T-helper 1 cell (primary cell): ENCODE measurements around the gene ABHD14A.

Source experiments
- DNase-seq, 5 donors: peaks; one replicate each; pipeline ENCODE4 v3.0.0-alpha.2; 2012 to 2020

ABHD14A gene

DNA sequence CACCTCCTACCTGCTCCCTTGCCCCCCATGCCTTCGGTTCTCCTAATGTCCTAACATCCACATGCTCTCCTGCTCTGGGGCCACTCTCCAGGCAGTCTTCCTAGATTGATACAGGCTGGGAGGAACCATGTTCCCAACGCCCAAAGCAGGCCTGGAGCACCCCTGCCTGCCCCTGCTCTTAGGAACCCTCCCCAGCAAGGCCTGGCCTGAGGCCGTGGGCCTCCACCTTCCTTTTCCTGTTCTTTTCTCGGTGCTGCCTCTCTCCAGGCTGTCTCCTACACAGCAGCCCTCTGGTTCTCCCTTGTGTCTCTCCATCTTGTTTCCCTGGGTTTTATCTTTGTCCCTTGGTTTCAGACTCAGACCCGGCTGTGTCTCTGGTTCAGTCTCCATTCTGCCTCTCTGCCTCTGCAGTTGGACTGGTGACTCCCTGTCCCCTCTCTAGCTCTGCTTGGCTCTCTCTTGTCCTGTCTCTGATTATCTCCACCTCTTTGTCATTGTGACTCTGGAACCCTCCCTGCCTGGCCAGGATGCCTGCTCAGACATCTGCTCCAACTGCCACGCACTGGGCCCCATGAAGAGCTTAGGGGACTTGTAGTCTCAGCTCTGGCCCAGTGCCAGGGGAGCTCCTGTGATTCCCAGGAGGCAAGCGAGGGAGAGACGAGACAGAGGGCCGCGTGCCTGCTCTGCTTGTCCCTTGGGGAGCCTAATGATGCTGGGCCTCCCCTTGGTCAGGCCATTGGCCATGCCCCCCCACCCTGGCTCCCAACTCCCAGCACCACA lies 46.8 kb downstream of the ABHD14A start:
- no peak for DNase-seq

DNA sequence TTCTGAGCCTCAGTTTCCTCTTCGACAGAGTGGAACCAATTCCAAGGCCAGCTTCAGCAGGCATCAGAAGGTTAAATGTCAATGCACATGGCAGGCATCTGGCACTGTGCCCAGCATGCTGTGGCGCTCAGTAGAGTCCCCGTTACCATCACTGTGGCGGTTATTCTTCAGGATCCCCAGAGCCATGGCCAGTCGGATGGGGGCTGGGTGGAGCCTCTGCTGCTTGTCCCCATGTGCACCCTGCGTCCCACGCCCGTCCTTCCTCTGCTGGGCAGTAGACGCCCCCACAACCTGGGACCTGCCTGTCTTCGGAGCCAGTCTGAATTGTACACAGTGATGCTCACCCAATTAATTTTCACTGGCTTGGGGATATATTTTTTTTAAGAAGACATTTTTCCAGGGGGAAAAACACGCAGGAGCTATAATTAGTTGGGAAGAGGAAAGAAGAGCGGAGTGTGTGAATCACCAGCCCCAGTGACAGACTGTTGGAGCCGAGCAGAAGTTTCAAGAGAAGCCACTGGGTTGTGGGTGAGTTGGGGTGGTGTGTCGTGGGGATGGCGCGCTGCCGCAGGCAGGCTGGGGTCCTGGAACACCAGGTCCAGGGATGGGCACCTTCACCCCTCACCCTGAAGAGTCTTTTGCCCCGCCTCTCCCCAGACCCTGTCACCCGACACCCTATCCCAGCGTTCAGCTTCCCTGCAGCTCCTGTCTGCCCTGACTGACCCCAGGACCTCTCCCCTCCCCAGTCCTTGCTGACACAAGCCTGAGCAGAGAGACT lies 47.6 kb downstream of the ABHD14A start:
- no peak for DNase-seq

DNA sequence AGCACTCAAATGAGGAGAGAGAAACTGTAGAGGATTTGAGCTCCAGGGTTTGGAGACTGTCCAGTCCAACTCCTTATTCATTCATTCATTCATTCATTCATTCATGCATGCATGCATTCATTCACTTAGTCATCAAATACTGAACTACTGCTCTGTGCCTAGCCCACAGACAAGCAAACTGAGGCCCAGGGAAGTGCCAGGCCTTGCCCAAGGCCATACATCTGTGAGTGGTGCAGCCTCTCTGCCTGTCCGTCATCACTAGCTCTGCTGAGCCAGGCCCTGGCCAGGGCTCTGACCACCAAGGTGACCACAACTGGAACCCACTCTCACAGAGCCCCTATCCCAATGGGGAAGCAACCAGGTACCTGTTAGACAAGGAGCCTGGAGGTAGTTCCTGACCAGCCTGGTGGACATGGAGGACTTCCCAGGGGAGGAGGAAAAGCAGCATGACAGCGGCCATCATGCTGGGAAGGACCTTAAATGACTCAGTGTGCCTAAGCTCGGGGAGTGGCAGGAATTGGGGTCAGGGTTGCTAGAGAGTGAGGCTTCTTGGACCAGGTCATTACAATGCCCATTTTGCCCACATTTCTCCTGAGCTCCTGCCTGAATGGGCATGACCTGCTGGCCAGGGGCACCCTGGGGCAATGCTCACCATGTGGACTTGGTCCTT lies 48.4 kb downstream of the ABHD14A start:
- DNase-seq: no peak

DNA sequence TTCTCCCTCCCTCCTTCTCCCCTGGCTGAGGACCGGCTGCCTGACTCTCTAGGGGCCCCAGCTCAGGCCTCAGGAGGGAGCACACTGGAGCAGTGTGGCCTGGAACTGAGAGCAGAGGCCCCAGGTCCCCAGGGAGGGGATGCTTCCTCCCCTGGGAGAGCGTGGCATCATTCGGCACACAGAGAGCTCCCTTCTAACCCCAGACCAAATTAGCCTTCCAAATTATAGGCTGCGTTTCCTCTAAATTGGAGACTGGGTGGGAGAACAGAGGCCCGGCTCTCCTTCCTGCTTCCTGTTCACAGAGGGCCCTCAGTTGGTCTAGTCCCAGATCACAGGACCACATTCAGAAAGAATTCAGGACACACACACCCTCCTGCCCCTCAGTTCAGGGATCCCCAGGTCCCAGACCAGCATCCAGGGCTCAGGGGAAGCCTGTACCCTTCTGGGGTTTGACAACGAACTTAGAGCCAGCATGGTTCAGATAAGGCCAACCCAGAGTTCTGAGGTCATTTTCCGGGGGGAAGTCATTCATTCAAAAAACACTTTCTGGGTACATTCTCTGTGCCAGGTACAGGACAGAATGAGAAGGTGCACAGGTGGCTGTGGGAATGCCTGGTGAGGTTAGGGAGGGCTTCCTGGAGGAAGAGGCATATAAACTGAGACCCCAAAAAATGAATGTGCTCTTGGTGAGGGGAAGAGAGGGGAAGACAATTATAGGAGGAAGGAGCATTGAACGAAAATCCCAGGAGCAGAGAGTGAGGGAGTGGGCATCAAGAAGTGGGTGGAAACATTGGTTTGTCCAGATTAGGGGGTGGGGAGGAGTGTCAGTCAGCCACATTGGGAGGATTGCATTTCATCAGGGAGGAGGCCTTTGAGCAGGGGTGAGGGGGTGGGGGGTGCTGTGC lies 49.2 kb downstream of the ABHD14A start:
- no peak for DNase-seq

DNA sequence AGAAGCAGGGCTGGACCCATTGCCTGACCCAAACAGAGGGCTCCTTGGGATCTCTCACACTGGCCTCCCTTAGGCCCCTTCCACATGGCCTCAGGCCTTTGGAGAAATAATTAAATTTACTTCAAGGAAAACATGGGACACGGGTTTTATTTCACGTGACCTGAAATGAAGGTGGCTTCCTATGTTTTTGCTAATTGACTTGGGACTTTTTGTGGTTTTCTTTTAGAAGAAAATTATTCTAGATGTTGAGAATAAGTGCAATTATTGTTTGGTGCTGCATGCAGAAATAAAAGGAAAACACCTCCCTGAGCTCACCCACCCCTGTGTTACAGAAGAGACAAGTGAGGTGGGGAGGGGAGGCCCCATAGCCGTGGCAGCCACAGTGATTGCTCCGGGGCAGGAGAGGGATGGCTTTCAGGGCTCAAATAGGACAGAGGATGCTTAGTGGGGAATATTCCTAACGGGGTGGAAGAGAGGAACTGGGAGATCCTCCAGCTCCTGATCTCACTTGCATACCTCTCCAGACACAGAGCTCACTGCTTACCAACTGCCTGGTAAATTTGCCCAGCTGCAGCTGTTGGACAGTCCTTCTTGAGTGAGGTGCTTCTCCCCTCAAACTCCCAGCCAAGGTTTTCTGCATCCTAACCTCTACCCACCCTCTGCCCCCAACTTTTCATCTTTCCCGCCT lies 50.0 kb downstream of the ABHD14A start:
- DNase-seq: no peak

DNA sequence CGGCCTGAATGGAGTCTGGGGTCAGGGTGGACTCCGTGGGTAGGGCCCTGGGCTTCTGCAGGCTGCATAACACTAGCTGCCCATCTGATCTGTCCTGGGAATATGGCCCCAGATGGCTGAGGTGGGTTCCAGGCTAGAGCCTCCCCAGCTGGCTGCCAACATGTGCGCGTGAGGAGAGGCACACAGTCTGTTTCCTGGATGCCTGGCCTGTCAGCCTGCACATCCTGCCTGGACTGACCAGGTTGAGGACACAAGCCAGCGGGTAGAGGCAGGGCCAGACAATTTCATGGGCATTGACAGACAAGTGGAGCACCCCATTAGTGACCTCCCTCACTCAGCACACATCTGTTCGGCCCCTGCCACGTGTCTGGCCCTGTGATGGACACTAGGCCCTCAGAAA lies 50.6 kb downstream of the ABHD14A start:
- DNase-seq: no peak

DNA sequence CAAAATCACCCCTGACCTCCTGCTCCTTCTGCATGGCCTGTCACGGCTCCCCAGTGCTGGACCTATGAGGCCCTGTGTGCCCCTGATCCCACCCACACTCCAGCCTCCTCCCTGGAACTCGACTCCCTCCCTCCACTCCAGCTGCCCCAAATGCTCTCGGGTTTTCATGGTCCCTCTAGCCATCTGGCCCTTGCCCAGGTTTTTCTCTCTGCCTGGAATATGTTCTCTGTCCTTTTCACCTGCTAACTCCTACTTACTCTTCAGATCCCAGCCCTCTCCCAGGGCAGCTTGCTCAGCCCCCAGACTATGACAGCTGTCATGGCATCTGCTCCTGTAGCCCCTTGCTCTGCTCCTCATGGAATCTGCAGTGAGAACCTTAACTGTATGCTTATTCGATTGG lies 51.2 kb downstream of the ABHD14A start:
- no peak for DNase-seq

DNA sequence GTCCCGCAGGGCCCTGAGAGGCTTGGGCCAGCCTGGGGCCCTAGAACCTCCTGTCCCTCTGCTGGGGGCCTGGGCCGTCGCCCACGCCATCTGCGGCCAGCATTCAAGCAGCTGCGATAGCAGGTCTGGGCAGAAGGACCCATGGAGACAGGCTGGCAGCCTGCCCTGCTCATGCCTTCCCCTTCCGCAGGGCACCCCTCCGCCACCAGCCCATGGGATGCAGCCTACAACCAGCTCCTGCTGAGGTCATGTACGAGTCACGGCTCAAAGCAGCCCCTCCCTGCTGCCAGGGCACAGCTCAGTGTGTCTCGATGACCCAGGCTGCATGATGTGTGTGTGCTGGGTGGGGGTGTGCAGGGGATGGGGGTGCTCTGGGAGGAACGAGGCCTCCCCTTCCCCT lies 53.7 kb downstream of the ABHD14A start:
- DNase-seq: no peak

DNA sequence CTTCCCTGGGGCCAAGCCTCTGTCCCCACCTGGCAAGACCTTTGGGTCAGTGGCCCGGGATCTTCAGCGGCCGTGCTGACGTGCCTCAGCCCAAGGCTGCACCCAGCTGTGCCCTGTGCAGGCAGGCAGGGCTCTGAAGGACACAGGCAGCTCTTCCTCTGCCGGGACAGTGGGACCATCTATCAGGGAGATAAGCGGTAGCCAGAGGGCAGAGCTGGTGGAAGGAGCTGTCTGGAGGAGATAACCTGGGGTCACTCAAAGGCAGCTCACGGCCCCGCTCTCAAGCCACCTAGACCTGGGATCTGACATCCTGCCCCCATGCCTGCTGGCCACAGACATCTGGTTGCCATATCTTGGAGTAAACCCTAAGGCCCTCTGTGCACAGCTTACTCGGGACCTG lies 54.2 kb downstream of the ABHD14A start:
- no peak for DNase-seq

DNA sequence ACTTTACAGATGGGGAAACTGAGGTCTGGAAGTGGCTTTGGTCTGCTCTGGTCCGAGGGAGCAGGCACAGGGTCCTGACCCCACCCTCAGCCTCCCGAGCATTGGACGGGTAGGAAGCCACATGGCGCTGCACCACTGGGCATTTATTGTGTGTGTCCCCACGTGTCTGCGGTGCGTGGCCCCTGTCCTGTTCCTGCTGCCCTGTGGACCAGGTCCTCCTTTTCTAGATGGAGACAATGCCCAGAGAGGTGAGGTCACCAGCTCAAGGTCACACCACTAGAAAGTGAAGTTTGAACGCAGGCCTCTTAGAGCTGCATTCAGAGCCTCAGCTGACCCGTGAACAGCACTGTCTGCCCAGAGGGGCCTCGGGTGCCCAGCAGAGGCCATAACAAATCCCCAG lies 54.7 kb downstream of the ABHD14A start:
- no peak for DNase-seq
